OCI-LY7 (cell line): Measurements from ENCODE around the gene ANO4. TPM values are rescaled to one million over a fixed set of nuclear protein-coding genes. Genes with fewer than 3 reads are reported as not detected.

Experiments used
- BruUV-seq: library from RNA; stranded (reverse); fragments of 400-500 nt; replicated peaks from 2 replicates; lab custom pipeline; 2021; lab: Mats Ljungman, UMichigan
- CTCF ChIA-PET: fragments of 300-600 bp; sonication (Branson Sonifier 250); formaldehyde crosslinking; loops from one replicate; lab custom pipeline; 2022; ENCODE audit warnings: antibody characterized with exemption; ENCODE audit not compliant: unreplicated experiment; lab: Charles Lee
- POLR2A ChIA-PET: fragments of 300-600 bp; sonication (Branson Sonifier 250); formaldehyde crosslinking; loops from one replicate; lab custom pipeline; 2022; ENCODE audit warnings: antibody characterized with exemption; lab: Charles Lee
- DNase-seq: peaks from one replicate; pipeline ENCODE4 v3.0.0-alpha.2; 2015; ENCODE audit warnings: low spot score
- H2AFZ ChIP-seq: fragments of 200-600 bp; sonication (generic), shearing (Covaris generic); 2 replicates; pipeline ENCODE4 v1.6.1; 2014; ENCODE audit warnings: mild to moderate bottlenecking, antibody characterized with exemption, low read length, moderate library complexity
- H3K27ac ChIP-seq: fragments of 200-600 bp; sonication (generic); 2 replicates; pipeline ENCODE4 v1.5.1; 2014; ENCODE audit warnings: mixed run types, low read depth, mild to moderate bottlenecking, moderate library complexity, low read length, inconsistent platforms; ENCODE audit not compliant: poor library complexity, severe bottlenecking
- H3K36me3 ChIP-seq: fragments of 200-600 bp; sonication (generic); 2 replicates; pipeline ENCODE4 v1.6.1; 2014; ENCODE audit warnings: mild to moderate bottlenecking, antibody characterized with exemption, low read length, moderate library complexity, mixed read lengths; ENCODE audit not compliant: insufficient read depth
- H3K4me1 ChIP-seq: fragments of 200-600 bp; sonication (generic); 2 replicates; pipeline ENCODE4 v1.5.1; 2014; ENCODE audit warnings: mild to moderate bottlenecking, low read length; ENCODE audit not compliant: insufficient read depth, poor library complexity, severe bottlenecking
- H3K4me2 ChIP-seq: fragments of 200-600 bp; sonication (generic); 2 replicates; pipeline ENCODE4 v1.6.1; 2014; ENCODE audit warnings: mild to moderate bottlenecking, low read length
- H3K4me3 ChIP-seq: fragments of 200-600 bp; sonication (generic); 2 replicates; pipeline ENCODE4 v1.5.1; 2014; ENCODE audit warnings: mild to moderate bottlenecking, low read depth, low read length; ENCODE audit not compliant: poor library complexity, severe bottlenecking
- H3K79me2 ChIP-seq: fragments of 200-600 bp; sonication (generic); 2 replicates; pipeline ENCODE4 v1.6.1; 2016; ENCODE audit warnings: low read depth, mild to moderate bottlenecking, low read length, moderate library complexity, mixed read lengths; ENCODE audit not compliant: insufficient read depth
- H3K9me2 ChIP-seq: fragments of 200-600 bp; sonication (generic); 2 replicates; pipeline ENCODE4 v1.6.1; 2016; ENCODE audit warnings: mild to moderate bottlenecking, low read length, mixed read lengths; ENCODE audit not compliant: insufficient read depth
- H3K9me3 ChIP-seq: fragments of 200-600 bp; sonication (generic); 2 replicates; pipeline ENCODE4 v1.6.1; 2014; ENCODE audit warnings: mild to moderate bottlenecking, mixed run types, low read length, mixed read lengths
- H4K20me1 ChIP-seq: fragments of 200-600 bp; sonication (generic); 2 replicates; pipeline ENCODE4 v1.6.1; 2014; ENCODE audit warnings: mild to moderate bottlenecking, antibody characterized with exemption, low read length, moderate library complexity, mixed read lengths; ENCODE audit not compliant: insufficient read depth
- CTCF ChIP-seq: fragments of 200-600 bp; sonication (generic); conservative IDR thresholded peaks from 2 replicates; pipeline ENCODE4 v1.5.1; 2014; ENCODE audit warnings: mild to moderate bottlenecking, antibody characterized with exemption, low read length, moderate library complexity, mixed read lengths
- EZH2phosphoT487 ChIP-seq: fragments of 200-600 bp; sonication (generic); IDR thresholded peaks from 2 replicates; pipeline ENCODE4 v1.6.1; 2018; ENCODE audit warnings: low read depth, borderline replicate concordance, mild to moderate bottlenecking, mixed run types, antibody characterized with exemption, low read length, moderate library complexity, mixed read lengths
- intact Hi-C: fragments of 100-400 bp; cut with micrococcal nuclease; formaldehyde crosslinking; loops from one replicate; pipeline ENCODE4 v1.10.0; 2022; ENCODE audit not compliant: unreplicated experiment
- total RNA-seq, 2 experiments: library from RNA; depleted of rRNA in 1 of 2; stranded (reverse); fragments of >200 nt in 1 of 2; shearing (Covaris generic) in 1 of 2; gene quantifications; 2 replicates each; pipeline ENCODE4 v1.2.3, GENCODE V29; 2014 to 2022

ANO4 gene
- total RNA-seq, 2 experiments from 2014 or later = not detected

GRCh38 chr12:101066489-101066888 lies 271.9 kb downstream of the ANO4 start:
- H2AFZ ChIP-seq = no peak overlapping the region
- H3K79me2 ChIP-seq = no peaks in the 10 kb centered on the region
- no peaks in the 10 kb centered on the region for H3K4me1 ChIP-seq
- no peak overlapping the region for H3K4me2 ChIP-seq
- no peaks in the 10 kb centered on the region for H3K9me2 ChIP-seq
- CTCF ChIA-PET = no interaction called here
- H3K27ac ChIP-seq = no peak overlapping the region
- no peak for DNase-seq
- no peaks in the 10 kb centered on the region for H3K9me3 ChIP-seq
- intact Hi-C loops = no loop called here
- no TSS peak for BruUV-seq
- POLR2A ChIA-PET = no interaction called here
- no peak for TF ChIP-seq CTCF
- no peaks in the 10 kb centered on the region for H3K36me3 ChIP-seq
- no peaks in the 10 kb centered on the region for H4K20me1 ChIP-seq
- H3K4me3 ChIP-seq = no peak overlapping the region

- no peak for TF ChIP-seq EZH2phosphoT487
- no peak for TF ChIP-seq CTCF
- Histone ChIP-seq H2AFZ (no peak overlapping the region), H3K4me3 (no peak overlapping the region), H4K20me1 (no peaks in the 10 kb centered on the region), H3K9me3 (no peaks in the 10 kb centered on the region), H3K9me2 (no peaks in the 10 kb centered on the region), H3K36me3 (no peaks in the 10 kb centered on the region), H3K27ac (no peak overlapping the region), H3K4me2 (no peak overlapping the region), H3K79me2 (no peaks in the 10 kb centered on the region), H3K4me1 (no peaks in the 10 kb centered on the region)
- POLR2A ChIA-PET = no interaction called here
- intact Hi-C loops = no loop called here
- DNase-seq = no peak
- no TSS peak for BruUV-seq
- CTCF ChIA-PET = no interaction called here
Observed at GRCh38 chr12:101068402-101068801, 273.8 kb downstream of the ANO4 start.

- no peaks in the 10 kb centered on the region for H3K4me1 ChIP-seq
- CTCF ChIA-PET = no interaction called here
- no peak overlapping the region for H3K4me2 ChIP-seq
- intact Hi-C loops = no loop called here
- H3K36me3 ChIP-seq = no peaks in the 10 kb centered on the region
- H3K27ac ChIP-seq = no peak overlapping the region
- no peaks in the 10 kb centered on the region for H4K20me1 ChIP-seq
- DNase-seq = no peak
- no TSS peak for BruUV-seq
- no peak for TF ChIP-seq CTCF
- H3K9me2 ChIP-seq = no peaks in the 10 kb centered on the region
- no peaks in the 10 kb centered on the region for H3K79me2 ChIP-seq
- no peaks in the 10 kb centered on the region for H3K9me3 ChIP-seq
- POLR2A ChIA-PET = no interaction called here
- no peak overlapping the region for H3K4me3 ChIP-seq
- H2AFZ ChIP-seq = no peak overlapping the region
Observed at GRCh38 chr12:101068836-101069235, 274.3 kb downstream of the ANO4 start.
